SKM-1 (cell line): Measurements from ENCODE around the gene FGF14.

ENCODE experiments used
- DNase-seq: peaks from one replicate; lab custom pipeline; 2025; ENCODE audit not compliant: unreplicated experiment; lab: John Stamatoyannopoulos, UW

FGF14 gene

GRCh38 chr13:101749584-101749983 lies 652.3 kb downstream of the FGF14 start:
- DNase-seq = no peak

GRCh38 chr13:101747039-101747438 lies 654.8 kb downstream of the FGF14 start:
- no peak for DNase-seq

GRCh38 chr13:101746513-101746912 lies 655.3 kb downstream of the FGF14 start:
- no peak for DNase-seq

GRCh38 chr13:101739382-101740178 lies 662.3 kb downstream of the FGF14 start:
- no peak for DNase-seq

- DNase-seq = no peak
These were observed 663.5 kb downstream of the FGF14 start for GRCh38 chr13:101738336-101738735.

GRCh38 chr13:101736566-101736965 lies 665.3 kb downstream of the FGF14 start:
- no peak for DNase-seq

GRCh38 chr13:101730420-101731000 lies 671.3 kb downstream of the FGF14 start:
- no peak for DNase-seq

- no peak for DNase-seq
These were observed 673.2 kb downstream of the FGF14 start for GRCh38 chr13:101728615-101729014.

- DNase-seq = no peak
These were observed 673.8 kb downstream of the FGF14 start for GRCh38 chr13:101728021-101728420.

GRCh38 chr13:101727118-101727517 lies 674.7 kb downstream of the FGF14 start:
- DNase-seq = no peak

- no peak for DNase-seq
These were observed 675.2 kb downstream of the FGF14 start for GRCh38 chr13:101726681-101727080.

GRCh38 chr13:101718496-101718895 lies 683.4 kb downstream of the FGF14 start:
- DNase-seq = no peak

- no peak for DNase-seq
These were observed 684.5 kb downstream of the FGF14 start for GRCh38 chr13:101717353-101717752.

GRCh38 chr13:101714195-101714594 lies 687.7 kb downstream of the FGF14 start:
- no peak for DNase-seq

GRCh38 chr13:101712026-101712348 lies 689.9 kb downstream of the FGF14 start:
- DNase-seq = no peak

- no peak for DNase-seq
These were observed 690.4 kb downstream of the FGF14 start for GRCh38 chr13:101711307-101712025.

GRCh38 chr13:101709952-101710351 lies 691.9 kb downstream of the FGF14 start:
- DNase-seq = no peak

GRCh38 chr13:101708115-101708514 lies 693.7 kb downstream of the FGF14 start:
- no peak for DNase-seq

- DNase-seq = no peak
These were observed 694.2 kb downstream of the FGF14 start for GRCh38 chr13:101707659-101708058.

GRCh38 chr13:101706651-101707050 lies 695.2 kb downstream of the FGF14 start:
- DNase-seq = peak; percentile 94

GRCh38 chr13:101703838-101704237 lies 698.0 kb downstream of the FGF14 start:
- no peak for DNase-seq

GRCh38 chr13:101703081-101703480 lies 698.8 kb downstream of the FGF14 start:
- no peak for DNase-seq
